Measurements from ENCODE around the gene BEST1.

DNA sequence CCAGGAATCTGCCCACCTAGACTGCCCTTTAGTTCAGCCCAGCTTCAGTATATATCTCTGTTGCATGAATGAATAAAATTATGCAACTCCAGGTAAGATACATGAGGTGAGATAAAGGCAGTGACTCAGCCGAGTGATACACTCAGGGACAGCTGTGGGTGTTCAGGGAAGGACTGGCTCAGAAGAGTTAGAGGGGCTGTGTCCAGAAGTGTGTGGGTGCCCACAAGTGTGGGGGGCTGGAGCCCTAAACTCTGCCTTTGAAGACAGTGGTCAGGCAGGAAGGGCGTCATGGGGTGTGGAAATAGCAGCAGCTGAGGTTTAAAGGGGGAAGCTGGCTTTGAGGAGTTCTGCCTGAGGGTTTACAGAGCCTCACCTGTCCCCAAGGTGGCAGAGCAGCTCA lies 9.0 kb downstream of the BEST1 start:
- TF ChIP-seq ZNF274 (IDR thresholded peaks at IDR 0.05; ENCODE audit: low read depth, low read length) (no peak), SUZ12 (IDR thresholded peaks at IDR 0.05; ENCODE audit: extremely low read depth, insufficient read depth, insufficient read length) (no peak)

Measured in NT2/D1 (cell line).